NCI-H748 (cell line): Measurements from ENCODE around the gene ZFAND6.
A peak's percentile ranks its signal among the peaks of the same experiment; 100 is the strongest.

Experiments used
- DNase-seq: peaks from one replicate; lab custom pipeline; 2025; ENCODE audit not compliant: unreplicated experiment; lab: John Stamatoyannopoulos, UW

Gene ZFAND6

GRCh38 chr15:80049046-80049445, 10.4 kb upstream of the ZFAND6 start:
- no peak for DNase-seq

GRCh38 chr15:80052597-80053304, 6.7 kb upstream of the ZFAND6 start:
- no peak for DNase-seq

- DNase-seq = no peak
Measured at GRCh38 chr15:80055933-80056332, 3.5 kb upstream of the ZFAND6 start.

- DNase-seq = no peak
Measured at GRCh38 chr15:80058044-80058443, 1.4 kb upstream of the ZFAND6 start.

GRCh38 chr15:80059786-80060355, 395 bp downstream of the ZFAND6 start:
- peak; percentile 74 for DNase-seq

- peak; percentile 42 for DNase-seq
Measured at GRCh38 chr15:80060356-80061006, 1.0 kb downstream of the ZFAND6 start.

- DNase-seq = no peak
Measured at GRCh38 chr15:80061582-80061981, 2.1 kb downstream of the ZFAND6 start.

GRCh38 chr15:80066912-80067311, 7.4 kb downstream of the ZFAND6 start:
- no peak for DNase-seq

- no peak for DNase-seq
Measured at GRCh38 chr15:80068578-80068977, 9.1 kb downstream of the ZFAND6 start.

GRCh38 chr15:80070840-80071239, 11.4 kb downstream of the ZFAND6 start:
- DNase-seq = peak; percentile 64

- no peak for DNase-seq
Measured at GRCh38 chr15:80071652-80072051, 12.2 kb downstream of the ZFAND6 start.

GRCh38 chr15:80072285-80072994, 13.0 kb downstream of the ZFAND6 start:
- DNase-seq = peak; percentile 88

GRCh38 chr15:80073197-80073596, 13.7 kb downstream of the ZFAND6 start:
- no peak for DNase-seq

GRCh38 chr15:80076321-80077318, 17.1 kb downstream of the ZFAND6 start:
- no peak for DNase-seq

GRCh38 chr15:80081390-80081789, 21.9 kb downstream of the ZFAND6 start:
- DNase-seq = no peak

GRCh38 chr15:80087104-80087503, 27.6 kb downstream of the ZFAND6 start:
- DNase-seq = no peak

GRCh38 chr15:80090041-80090440, 30.6 kb downstream of the ZFAND6 start:
- no peak for DNase-seq

GRCh38 chr15:80090879-80091503, 31.5 kb downstream of the ZFAND6 start:
- no peak for DNase-seq

- peak; percentile 1 for DNase-seq
Measured at GRCh38 chr15:80093854-80094418, 34.5 kb downstream of the ZFAND6 start.

- no peak for DNase-seq
Measured at GRCh38 chr15:80095511-80095910, 36.0 kb downstream of the ZFAND6 start.
